Lower lobe of right lung (tissue), 2 donors: Measurements from ENCODE around the gene PRDM16. TPM values are rescaled to one million over a fixed set of nuclear protein-coding genes. Genes with fewer than 3 reads are reported as not detected.

Source experiments
- ATAC-seq, 2 donors: fragments of 200-7000 bp; cut with Tn5 transposase; one replicate each; pipeline ENCODE4 v1.9.1; 2020 to 2022; ENCODE audit warnings: mild to moderate bottlenecking in 2 of 2, moderate library complexity in 2 of 2
- DNase-seq: peaks from one replicate; pipeline ENCODE4 v3.0.0-alpha.2; 2020
- H3K27ac ChIP-seq: fragments of 200-600 bp; one replicate; pipeline ENCODE4 v1.8.0; 2022
- H3K27me3 ChIP-seq: fragments of 200-600 bp; one replicate; pipeline ENCODE4 v1.8.0; 2022; ENCODE audit warnings: low read depth
- H3K36me3 ChIP-seq: fragments of 200-600 bp; one replicate; pipeline ENCODE4 v1.8.0; 2022; ENCODE audit warnings: mild to moderate bottlenecking
- H3K4me1 ChIP-seq: fragments of 200-600 bp; one replicate; pipeline ENCODE4 v1.8.0; 2022
- H3K4me3 ChIP-seq: fragments of 200-600 bp; one replicate; pipeline ENCODE4 v1.8.0; 2022; ENCODE audit warnings: mild to moderate bottlenecking
- H3K9me3 ChIP-seq: fragments of 200-600 bp; one replicate; pipeline ENCODE4 v1.8.0; 2022
- intact Hi-C: fragments of 100-400 bp; cut with DNase I; formaldehyde crosslinking; loops from one replicate; pipeline ENCODE4 v1.11.0; 2022
- total RNA-seq: library from RNA; stranded (reverse); fragmentation: NEBNext Ultra II Directional; extraction: Animal tissue kit (Norgen Biotek cat#: 25700); gene quantifications from one replicate; pipeline ENCODE4 v1.2.1, GENCODE V29; 2021
- TF ChIP-seq, protein P1 (sequence below): fragments of 200-600 bp; IDR thresholded peaks from one replicate; pipeline ENCODE4 v1.8.0; 2022; ENCODE audit warnings: antibody characterized with exemption, mild to moderate bottlenecking
- donor health status: DM: no; HTN: yes; CAD: no; lungs with severe emphysema.

Gene PRDM16
- total RNA-seq, 1 donor from 2014 or later = 19.2 TPM

DNA sequence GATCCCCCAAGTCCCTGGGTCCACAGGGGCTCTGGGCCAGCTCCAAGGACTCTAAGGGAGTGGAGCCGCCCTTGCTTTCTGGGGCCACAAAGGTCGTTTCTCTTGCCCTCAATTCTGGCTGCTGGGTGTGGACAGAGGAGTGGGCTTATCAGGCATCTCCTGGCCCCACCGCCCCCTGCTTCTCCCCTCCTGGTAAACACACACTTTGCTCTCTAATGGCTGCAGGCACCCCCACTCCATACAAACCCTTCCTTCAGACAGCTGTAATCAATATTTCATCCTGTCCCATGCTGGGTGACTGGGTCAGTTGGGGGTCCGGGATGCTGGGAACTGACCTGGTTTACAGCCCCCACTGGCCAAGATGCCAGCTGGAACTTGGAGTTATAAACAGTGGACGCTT, 67.5 kb downstream of the PRDM16 start:
- H3K4me3 ChIP-seq = no peak overlapping the region
- intact Hi-C loops = no loop called here
- TF ChIP-seq, protein P1, sequence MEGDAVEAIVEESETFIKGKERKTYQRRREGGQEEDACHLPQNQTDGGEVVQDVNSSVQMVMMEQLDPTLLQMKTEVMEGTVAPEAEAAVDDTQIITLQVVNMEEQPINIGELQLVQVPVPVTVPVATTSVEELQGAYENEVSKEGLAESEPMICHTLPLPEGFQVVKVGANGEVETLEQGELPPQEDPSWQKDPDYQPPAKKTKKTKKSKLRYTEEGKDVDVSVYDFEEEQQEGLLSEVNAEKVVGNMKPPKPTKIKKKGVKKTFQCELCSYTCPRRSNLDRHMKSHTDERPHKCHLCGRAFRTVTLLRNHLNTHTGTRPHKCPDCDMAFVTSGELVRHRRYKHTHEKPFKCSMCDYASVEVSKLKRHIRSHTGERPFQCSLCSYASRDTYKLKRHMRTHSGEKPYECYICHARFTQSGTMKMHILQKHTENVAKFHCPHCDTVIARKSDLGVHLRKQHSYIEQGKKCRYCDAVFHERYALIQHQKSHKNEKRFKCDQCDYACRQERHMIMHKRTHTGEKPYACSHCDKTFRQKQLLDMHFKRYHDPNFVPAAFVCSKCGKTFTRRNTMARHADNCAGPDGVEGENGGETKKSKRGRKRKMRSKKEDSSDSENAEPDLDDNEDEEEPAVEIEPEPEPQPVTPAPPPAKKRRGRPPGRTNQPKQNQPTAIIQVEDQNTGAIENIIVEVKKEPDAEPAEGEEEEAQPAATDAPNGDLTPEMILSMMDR = no peak
- H3K27me3 ChIP-seq = peaks cover 16% of the 10 kb centered on the region
- no peak overlapping the region for H3K27ac ChIP-seq
- ATAC-seq (no peak), DNase-seq (no peak)
- no peaks in the 10 kb centered on the region for H3K9me3 ChIP-seq
- no peaks in the 10 kb centered on the region for H3K36me3 ChIP-seq
- H3K4me1 ChIP-seq = peaks cover 17% of the 10 kb centered on the region

DNA sequence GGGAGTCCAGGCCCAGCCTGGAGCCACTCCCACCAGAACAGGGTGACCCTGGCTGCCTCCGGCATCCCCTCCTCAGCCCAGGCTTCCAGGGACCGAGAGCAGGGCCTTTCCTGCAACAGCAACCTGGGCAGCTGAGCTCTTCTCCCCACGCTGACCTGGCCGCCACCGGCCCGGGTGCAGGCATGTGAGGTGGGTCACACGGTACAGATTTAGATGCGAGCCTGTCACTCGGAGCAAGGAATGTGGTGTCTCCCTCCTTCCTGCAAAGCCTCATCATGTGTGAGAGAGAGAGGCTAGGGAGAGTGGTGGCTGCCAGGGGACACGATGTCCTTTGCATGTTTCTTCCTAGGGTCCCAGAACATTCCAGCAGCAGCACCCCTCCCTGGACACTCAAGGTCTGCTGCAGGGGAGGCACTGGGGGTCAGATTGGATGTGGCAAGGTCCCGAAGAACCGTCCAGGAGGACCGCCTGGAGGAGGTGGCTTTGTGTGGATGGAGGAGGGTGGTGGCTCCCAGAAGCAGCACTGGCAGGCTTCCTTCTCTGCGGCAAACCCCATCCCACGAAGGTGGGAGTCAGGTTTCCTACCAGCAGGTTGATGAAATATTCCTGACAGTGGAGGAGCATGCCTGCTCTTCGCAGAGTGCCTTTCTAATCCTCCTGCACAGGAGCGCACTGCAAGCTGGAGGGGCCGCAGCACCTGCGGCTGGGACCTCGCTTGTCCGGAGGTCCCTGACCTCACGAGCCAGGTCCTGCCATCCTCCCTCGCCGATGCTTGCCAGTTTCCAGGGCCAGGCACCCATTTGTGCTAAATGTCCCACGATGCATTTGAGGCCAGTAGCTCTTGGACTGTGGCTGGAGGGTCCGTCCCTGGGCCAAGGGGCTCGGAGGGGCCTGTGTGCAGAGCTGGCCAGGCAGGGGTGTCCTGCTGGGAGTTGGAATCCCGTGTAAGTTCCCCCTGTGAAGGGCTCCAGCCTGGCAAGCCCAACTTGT, 68.4 kb downstream of the PRDM16 start:
- H3K4me1 ChIP-seq = peaks cover 17% of the 10 kb centered on the region
- ATAC-seq = no peak
- intact Hi-C loops = no loop called here
- TF ChIP-seq, protein P1 = no peak
- DNase-seq = no peak
- no peaks in the 10 kb centered on the region for H3K9me3 ChIP-seq
- H3K27ac ChIP-seq = no peak overlapping the region
- H3K4me3 ChIP-seq = no peak overlapping the region
- peaks cover 25% of the 10 kb centered on the region for H3K27me3 ChIP-seq
- no peaks in the 10 kb centered on the region for H3K36me3 ChIP-seq

DNA sequence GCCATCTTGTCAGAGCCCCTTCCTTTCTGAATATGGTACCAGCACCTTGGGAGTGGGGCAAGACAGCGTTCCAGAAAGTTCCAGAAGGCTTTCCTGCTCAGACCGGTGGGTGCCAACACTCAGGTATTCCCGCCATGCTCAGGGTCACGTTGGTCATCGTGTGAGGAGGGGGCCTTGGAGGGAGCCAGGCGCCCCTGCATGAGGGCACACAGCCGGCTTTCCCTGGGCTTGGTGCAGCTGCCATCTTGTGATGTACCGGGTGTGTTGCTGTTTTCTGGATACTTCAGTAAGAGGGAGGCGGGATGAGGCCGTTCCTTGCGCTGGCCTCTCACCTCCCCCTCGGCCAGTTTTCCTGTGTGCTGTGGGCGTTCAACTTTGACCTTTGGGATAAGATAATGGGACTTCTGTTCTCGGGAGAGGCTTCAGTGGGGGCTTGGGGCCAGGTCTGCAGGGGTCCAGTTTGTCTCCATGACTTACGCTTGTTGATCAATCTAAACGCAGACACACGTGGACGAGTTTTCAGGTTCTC, 69.7 kb downstream of the PRDM16 start:
- H3K27me3 ChIP-seq = peaks cover 29% of the 10 kb centered on the region
- H3K36me3 ChIP-seq = no peaks in the 10 kb centered on the region
- ATAC-seq (no peak), DNase-seq (no peak)
- peaks cover 7% of the 10 kb centered on the region for H3K4me1 ChIP-seq
- no peak overlapping the region for H3K4me3 ChIP-seq
- TF ChIP-seq, protein P1 = no peak
- H3K9me3 ChIP-seq = no peaks in the 10 kb centered on the region
- intact Hi-C loops = no loop called here
- no peak overlapping the region for H3K27ac ChIP-seq

DNA sequence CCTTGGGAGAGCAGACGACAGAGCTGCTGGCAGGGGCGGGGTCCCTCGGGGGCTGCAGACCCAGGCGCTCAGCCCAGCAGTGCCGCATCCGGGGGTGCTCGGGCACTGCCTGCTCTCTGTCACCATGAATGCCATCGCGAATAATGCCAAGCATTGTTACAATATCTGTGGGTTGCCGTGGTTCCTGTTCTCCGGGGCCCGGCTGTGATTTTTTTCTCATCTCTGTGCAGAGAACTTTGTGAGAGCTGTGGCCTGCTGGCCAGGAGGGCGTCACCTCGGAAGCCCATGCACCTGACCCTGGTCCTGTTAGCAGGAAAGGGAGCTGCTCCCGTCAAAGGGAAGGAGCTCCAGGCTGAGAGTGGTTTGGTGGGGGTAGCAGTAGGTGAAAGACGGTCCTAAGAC, 70.4 kb downstream of the PRDM16 start:
- Histone ChIP-seq H3K9me3 (no peaks in the 10 kb centered on the region), H3K4me3 (no peak overlapping the region), H3K27me3 (peaks cover 29% of the 10 kb centered on the region), H3K27ac (no peak overlapping the region), H3K36me3 (no peaks in the 10 kb centered on the region), H3K4me1 (no peaks in the 10 kb centered on the region)
- TF ChIP-seq, protein P1 = no peak
- intact Hi-C loops = no loop called here
- DNase-seq (no peak), ATAC-seq (no peak)

DNA sequence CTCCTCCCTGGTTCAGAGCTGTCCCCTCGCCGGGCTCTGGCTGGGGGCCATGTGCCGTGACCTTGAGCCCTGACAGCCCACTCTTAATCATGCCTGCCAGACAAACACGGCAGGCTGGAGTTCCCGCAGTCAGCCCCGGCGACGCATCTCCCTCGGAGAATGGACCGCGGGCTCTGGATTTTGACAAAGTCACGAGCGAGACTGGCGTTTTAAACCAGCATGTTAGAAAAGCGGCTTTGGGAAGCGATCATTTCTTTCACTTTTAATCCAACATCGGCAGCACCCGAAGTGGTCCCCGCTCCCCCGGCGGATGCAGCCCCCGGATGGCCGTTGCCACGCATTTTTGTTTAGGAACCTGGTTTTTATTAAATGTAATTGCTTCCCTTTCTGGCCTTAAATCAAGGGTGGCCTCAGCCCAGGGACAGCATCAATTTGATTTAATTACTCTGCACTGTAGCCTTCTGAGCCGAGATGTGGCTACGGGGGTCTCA, 70.9 kb downstream of the PRDM16 start:
- intact Hi-C loops = no loop called here
- no peaks in the 10 kb centered on the region for H3K9me3 ChIP-seq
- H3K36me3 ChIP-seq = no peaks in the 10 kb centered on the region
- TF ChIP-seq, protein P1 = no peak
- peak overlapping the region; percentile 11 for H3K4me3 ChIP-seq
- no peak overlapping the region for H3K27ac ChIP-seq
- no peaks in the 10 kb centered on the region for H3K4me1 ChIP-seq
- DNase-seq (no peak), ATAC-seq (no peak)
- peaks cover 29% of the 10 kb centered on the region for H3K27me3 ChIP-seq
